ENCODE measurements around the gene URAD.
"Not testable (repeated sequence)": the region's sequence is repeated elsewhere in the genome, so short reads cannot be mapped to it uniquely, and the experiment has no call there.

DNA sequence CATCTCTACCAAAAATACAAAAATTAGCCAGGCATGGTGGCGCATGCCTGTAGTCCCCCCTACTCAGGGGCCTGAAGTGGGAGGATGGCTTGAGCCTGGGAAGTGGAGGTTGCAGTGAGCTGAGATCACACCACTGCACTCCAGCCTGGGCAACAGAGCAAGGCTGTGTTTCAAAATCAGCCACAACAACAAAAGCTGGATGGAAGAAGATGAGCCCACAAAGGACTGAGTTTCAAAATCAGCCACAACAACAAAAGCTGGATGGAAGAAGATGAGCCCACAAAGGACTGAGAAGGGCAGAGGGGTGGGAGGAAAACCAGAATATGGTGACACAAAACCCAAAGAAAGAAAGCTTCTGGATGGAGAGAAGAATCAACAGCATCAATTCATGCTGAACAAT lies 43.9 kb upstream of the URAD start:
- not testable (repeated sequence) for TF ChIP-seq POLR2A (IDR thresholded peaks at IDR 0.05; ENCODE audit: low read depth); POLR2AphosphoS5 (IDR thresholded peaks at IDR 0.05); EP300 (IDR thresholded peaks at IDR 0.05)
- TF ChIP-seq, protein P1, sequence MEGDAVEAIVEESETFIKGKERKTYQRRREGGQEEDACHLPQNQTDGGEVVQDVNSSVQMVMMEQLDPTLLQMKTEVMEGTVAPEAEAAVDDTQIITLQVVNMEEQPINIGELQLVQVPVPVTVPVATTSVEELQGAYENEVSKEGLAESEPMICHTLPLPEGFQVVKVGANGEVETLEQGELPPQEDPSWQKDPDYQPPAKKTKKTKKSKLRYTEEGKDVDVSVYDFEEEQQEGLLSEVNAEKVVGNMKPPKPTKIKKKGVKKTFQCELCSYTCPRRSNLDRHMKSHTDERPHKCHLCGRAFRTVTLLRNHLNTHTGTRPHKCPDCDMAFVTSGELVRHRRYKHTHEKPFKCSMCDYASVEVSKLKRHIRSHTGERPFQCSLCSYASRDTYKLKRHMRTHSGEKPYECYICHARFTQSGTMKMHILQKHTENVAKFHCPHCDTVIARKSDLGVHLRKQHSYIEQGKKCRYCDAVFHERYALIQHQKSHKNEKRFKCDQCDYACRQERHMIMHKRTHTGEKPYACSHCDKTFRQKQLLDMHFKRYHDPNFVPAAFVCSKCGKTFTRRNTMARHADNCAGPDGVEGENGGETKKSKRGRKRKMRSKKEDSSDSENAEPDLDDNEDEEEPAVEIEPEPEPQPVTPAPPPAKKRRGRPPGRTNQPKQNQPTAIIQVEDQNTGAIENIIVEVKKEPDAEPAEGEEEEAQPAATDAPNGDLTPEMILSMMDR (IDR thresholded peaks at IDR 0.05), result not testable (repeated sequence)
